ENCODE measurements around the gene RASAL3. TPM values are rescaled to one million over a fixed set of nuclear protein-coding genes. Genes with fewer than 3 reads are reported as not detected.
A peak's percentile ranks its signal among the peaks of the same experiment; 100 is the strongest.

Gene RASAL3
- total RNA-seq, 8 experiments from 2014 or later = 0.16 to 1.6 (median 0.48) TPM; not detected in 2

DNA sequence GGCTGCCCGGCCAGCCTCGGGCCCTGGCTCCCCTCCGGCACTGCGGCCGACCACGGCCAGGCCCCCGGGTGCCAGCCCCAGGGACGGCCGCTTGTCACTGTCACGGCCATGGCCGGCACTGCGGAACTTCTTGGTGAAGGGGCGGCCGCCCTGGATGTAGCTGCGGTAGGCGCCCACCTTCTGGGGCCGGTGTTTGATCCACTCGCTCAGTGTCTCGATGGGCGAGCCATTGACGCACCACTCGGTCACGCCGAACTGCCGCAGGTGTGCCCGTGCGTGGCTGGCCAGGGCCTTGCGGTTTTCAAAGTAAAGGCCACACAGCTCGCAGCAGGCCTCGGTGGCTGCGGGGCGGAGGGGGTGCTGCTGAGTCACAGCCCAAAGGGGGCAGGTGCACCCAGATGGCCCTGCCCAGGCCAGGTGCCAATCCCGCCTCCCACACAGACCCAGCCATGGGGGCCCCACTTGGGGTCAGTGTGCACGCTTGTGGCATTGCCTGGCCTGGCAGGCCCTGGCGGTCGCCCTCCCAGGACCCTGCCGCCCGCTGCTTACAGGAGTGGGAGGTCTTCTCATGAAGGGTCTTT, 39.6 kb downstream of the RASAL3 start:
- in situ Hi-C loops (cut with MboI; ENCODE audit: low pct_unique_long_range_greater_than_20kb in 2 of 9, low sequenced_read_pairs in 9 of 9, unreplicated experiment in 9 of 9) = loop anchor here in 1 of 9 experiments (25.0 kb wide), 1 partner anchor 763 kb away; the partner anchor contains the start of genes AP1M1 and FAM32A
- no peak overlapping the region for H3K27ac ChIP-seq
- WGBS, 10 experiments = 90 to 100% (median 91%) methylated on average over 2 to 10 of the region's 38 CpGs; no CpG with 5 or more reads in 7 of the 10 experiments
- ATAC-seq (replicated peaks in 6 of 8) = peak in 3 of 8 experiments; percentile 9 to 15 (median 12)
- no peak overlapping the region for H3K4me3 ChIP-seq
- H3K4me1 ChIP-seq (replicated peaks in 1 of 2) = no peaks in the 10 kb centered on the region

DNA sequence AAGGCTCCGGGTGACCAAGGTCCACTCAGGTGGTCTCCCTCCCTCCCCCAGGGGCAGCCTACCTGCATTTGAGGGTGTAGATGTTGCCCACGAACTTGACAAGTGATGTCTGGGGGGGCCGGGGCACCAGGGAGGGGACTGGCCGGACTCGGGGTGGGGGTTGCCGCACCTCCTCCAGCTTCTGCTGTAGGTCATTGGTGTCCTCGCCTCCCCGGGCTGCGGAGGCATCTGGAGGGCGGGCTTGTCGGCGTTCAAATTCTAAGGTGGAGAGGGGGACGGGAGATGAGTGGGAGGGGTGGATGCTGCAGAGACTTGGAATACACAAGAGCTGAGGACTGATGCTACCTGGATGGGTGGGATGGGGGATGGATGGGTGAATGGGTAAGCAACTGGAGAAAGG, 40.2 kb downstream of the RASAL3 start:
- Histone ChIP-seq H3K4me3 (no peak overlapping the region), H3K4me1 (replicated peaks in 1 of 2) (peaks cover 0 to 4% of the 10 kb centered on the region in 2 donors), H3K27ac (no peak overlapping the region)
- ATAC-seq (replicated peaks in 6 of 8) = no peak
- in situ Hi-C loops (cut with MboI; ENCODE audit: low pct_unique_long_range_greater_than_20kb in 2 of 9, low sequenced_read_pairs in 9 of 9, unreplicated experiment in 9 of 9) = loop anchor here in 1 of 9 experiments (25.0 kb wide), 1 partner anchor 763 kb away; the partner anchor contains the start of genes AP1M1 and FAM32A
- WGBS, 10 experiments = no CpG with 5 or more reads among the region's 13 CpGs

DNA sequence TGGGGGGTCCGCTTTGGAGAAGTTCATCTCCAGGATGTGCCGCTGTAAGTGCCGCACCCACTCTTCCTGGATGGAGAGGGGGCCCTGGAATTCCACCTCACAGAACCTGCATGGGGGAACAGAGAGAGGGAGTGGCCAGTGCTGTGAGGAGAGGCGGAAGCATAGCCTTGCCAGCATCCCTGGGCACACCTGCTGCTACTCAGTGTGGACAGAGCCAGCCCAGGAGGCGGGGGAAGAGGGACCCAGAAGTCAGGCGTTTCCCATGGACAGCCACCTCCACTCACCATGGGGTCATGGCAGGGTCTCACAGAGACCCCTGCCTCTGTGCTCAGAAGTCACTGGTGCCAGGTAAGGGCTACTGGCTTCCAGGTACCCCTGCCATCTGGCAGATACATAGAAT, 41.2 kb downstream of the RASAL3 start:
- in situ Hi-C loops (cut with MboI; ENCODE audit: low pct_unique_long_range_greater_than_20kb in 2 of 9, low sequenced_read_pairs in 9 of 9, unreplicated experiment in 9 of 9) = loop anchor here in 1 of 9 experiments (25.0 kb wide), 1 partner anchor 764 kb away; the partner anchor contains the start of genes AP1M1 and FAM32A
- no peak overlapping the region for H3K27ac ChIP-seq
- no peak for ATAC-seq (replicated peaks in 6 of 8)
- WGBS, 10 experiments = 100% methylated on average over 1 of the region's 6 CpGs; no CpG with 5 or more reads in 8 of the 10 experiments
- H3K4me1 ChIP-seq (replicated peaks in 1 of 2) = peaks cover 0 to 4% of the 10 kb centered on the region in 2 donors
- H3K4me3 ChIP-seq = no peak overlapping the region

DNA sequence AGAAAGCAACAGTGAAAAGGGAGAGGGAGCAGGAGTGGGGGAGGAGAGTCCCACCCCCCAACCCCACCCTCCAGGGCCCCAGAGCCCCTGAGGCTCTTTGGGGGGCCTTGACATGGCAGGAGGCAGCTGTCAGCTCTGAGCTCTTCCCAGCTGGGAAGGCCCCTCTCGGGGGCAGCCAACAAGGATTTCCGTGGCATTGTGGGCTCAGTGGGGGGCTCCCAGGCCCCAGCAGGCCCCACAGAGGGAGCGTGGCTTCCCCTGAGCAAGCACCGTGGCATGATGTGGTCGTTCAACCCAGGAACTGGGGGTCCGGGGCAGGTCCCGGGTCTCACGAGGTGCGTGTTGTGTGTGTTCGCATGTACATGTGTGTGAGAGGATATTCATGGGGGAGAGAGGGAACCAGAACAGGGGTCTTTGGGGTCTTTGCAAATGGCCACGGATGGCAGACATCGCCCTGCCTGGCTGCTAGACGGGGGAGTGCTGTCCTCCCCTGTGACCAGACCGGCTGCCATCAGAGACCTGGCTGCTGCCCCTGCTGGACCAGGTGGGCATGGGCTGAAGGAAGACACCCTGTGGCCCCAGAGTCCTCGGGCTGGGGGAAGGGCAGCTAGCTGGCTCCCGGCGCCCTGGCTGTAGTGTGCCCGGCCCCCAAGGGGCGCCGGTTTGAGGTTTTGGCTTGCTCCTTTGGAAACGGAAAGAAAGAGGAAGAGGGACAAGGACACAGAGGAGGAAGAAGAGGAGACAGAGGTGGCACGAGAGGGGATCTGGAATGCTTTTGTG, 41.9 kb downstream of the RASAL3 start:
- no peak for ATAC-seq (replicated peaks in 6 of 8)
- H3K4me3 ChIP-seq = no peak overlapping the region
- H3K27ac ChIP-seq = no peak overlapping the region
- H3K4me1 ChIP-seq (replicated peaks in 1 of 2) = peaks cover 2 to 4% of the 10 kb centered on the region in 2 donors
- WGBS, 10 experiments = 40 to 92% (median 81%) methylated on average over 2 to 5 of the region's 22 CpGs; no CpG with 5 or more reads in 6 of the 10 experiments
- in situ Hi-C loops (cut with MboI; ENCODE audit: low pct_unique_long_range_greater_than_20kb in 2 of 9, low sequenced_read_pairs in 9 of 9, unreplicated experiment in 9 of 9) = loop anchor here in 1 of 9 experiments (25.0 kb wide), 1 partner anchor 765 kb away; the partner anchor contains the start of genes AP1M1 and FAM32A

DNA sequence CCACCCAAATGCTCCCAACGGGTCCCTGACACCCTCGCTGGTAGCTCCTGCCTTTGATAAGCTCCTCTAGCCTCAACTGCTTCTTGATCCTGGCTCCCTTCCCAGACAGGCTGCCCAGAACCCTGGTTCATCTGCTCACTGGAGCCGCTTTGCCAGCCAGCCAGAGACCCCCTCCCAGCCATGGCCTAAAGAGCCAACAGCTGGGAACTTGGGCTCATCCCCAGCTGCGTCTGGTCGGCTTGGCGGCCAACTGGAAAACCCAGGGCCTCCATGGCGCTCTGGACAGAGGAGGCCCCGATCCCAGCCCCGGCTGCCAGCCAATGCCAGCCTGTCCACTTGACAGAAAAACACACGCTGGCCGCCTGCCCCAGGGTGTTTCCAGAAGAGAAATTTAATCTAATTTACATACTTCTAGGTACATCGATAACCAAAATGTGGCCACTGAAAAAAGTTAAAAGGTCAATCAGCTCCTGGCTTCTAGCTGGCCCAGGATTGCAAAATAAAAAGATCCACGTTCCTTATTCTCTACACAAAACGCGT, 42.6 kb downstream of the RASAL3 start:
- ATAC-seq (replicated peaks in 6 of 8) = no peak
- Histone ChIP-seq H3K27ac (no peak overlapping the region), H3K4me1 (replicated peaks in 1 of 2) (peaks cover 8 to 11% of the 10 kb centered on the region in 2 donors), H3K4me3 (no peak overlapping the region)
- in situ Hi-C loops (cut with MboI; ENCODE audit: low pct_unique_long_range_greater_than_20kb in 2 of 9, low sequenced_read_pairs in 9 of 9, unreplicated experiment in 9 of 9) = loop anchor here in 1 of 9 experiments (25.0 kb wide), 1 partner anchor 766 kb away; the partner anchor contains the start of genes AP1M1 and FAM32A
- 60 to 100% (median 84%) methylated on average over 2 to 12 of the region's 15 CpGs; no CpG with 5 or more reads in 3 of the 10 experiments for WGBS, 10 experiments

DNA sequence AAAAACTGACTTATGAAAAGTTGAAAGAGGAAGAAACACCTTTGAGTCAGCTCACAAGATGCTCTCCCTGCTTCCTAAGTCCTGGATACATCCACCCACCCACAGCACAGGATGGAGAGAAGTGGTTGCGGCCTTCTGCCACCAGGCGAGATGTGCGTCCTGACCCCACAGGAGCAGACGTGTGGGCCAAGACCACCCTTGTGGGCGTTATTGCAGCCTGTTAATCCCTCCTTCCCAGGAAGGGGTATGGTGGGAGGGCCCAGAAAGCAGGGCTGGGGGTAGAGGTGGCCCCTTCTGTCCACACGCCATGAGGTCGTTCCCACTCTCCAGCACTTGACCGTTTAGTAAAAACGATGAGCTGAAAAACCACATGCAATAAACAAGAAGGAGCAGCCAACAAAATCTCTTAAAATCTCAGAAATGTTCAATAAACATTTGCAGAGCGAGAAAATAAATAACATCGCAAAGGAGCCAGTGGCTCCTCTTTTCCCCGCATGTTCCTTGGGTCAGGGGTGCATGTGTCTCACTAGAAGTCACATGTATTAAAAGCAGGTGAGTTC, 43.1 kb downstream of the RASAL3 start:
- in situ Hi-C loops (cut with MboI; ENCODE audit: low pct_unique_long_range_greater_than_20kb in 2 of 9, low sequenced_read_pairs in 9 of 9, unreplicated experiment in 9 of 9) = loop anchor here in 1 of 9 experiments (25.0 kb wide), 1 partner anchor 766 kb away; the partner anchor contains the start of genes AP1M1 and FAM32A
- no peak overlapping the region for H3K4me3 ChIP-seq
- WGBS, 10 experiments = 69 to 92% (median 85%) methylated on average over 2 to 7 of the region's 12 CpGs; no CpG with 5 or more reads in 5 of the 10 experiments
- peaks cover 8 to 12% of the 10 kb centered on the region in 2 donors for H3K4me1 ChIP-seq (replicated peaks in 1 of 2)
- H3K27ac ChIP-seq = no peak overlapping the region
- ATAC-seq (replicated peaks in 6 of 8) = no peak

DNA sequence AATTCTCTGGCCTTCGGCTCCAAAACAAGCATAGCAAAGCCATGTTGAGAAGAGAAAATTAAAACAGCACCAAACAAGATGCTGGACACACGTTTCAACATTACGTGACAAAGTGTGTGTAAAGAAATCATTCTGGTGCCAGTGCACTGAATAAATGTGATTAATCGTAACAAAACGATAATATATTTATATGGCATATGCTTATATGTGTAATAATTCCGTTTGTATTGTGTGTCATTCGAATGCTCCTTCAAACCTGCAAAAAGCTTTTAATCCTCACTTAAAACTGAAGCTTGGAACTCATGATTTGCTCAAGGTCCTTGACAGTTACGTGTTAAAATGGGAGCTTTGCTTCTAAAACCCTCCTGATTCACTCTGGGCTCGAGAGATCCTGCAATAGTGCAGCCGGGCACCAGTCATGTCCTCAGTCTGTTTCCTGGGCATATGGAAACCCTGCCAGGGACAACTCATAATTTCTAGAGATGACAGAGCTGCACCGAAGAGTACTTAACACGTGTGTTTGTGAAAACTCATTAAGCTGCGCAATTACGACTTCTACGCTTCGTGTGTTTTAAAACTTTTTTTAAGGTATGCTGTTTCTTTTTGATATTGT, 44.8 kb downstream of the RASAL3 start:
- WGBS, 10 experiments = 3 to 91% (median 36%) methylated on average over 3 to 16 of the region's 16 CpGs
- ATAC-seq (replicated peaks in 6 of 8) = no peak
- Histone ChIP-seq H3K4me3 (peak overlapping the region; percentile 14 to 27 (median 21)), H3K27ac (no peak overlapping the region), H3K4me1 (replicated peaks in 1 of 2) (peaks cover 8 to 12% of the 10 kb centered on the region in 2 donors)
- in situ Hi-C loops (cut with MboI; ENCODE audit: low pct_unique_long_range_greater_than_20kb in 2 of 9, low sequenced_read_pairs in 9 of 9, unreplicated experiment in 9 of 9) = loop anchor here in 1 of 9 experiments (25.0 kb wide), 1 partner anchor 768 kb away; the partner anchor contains the start of genes AP1M1 and FAM32A

DNA sequence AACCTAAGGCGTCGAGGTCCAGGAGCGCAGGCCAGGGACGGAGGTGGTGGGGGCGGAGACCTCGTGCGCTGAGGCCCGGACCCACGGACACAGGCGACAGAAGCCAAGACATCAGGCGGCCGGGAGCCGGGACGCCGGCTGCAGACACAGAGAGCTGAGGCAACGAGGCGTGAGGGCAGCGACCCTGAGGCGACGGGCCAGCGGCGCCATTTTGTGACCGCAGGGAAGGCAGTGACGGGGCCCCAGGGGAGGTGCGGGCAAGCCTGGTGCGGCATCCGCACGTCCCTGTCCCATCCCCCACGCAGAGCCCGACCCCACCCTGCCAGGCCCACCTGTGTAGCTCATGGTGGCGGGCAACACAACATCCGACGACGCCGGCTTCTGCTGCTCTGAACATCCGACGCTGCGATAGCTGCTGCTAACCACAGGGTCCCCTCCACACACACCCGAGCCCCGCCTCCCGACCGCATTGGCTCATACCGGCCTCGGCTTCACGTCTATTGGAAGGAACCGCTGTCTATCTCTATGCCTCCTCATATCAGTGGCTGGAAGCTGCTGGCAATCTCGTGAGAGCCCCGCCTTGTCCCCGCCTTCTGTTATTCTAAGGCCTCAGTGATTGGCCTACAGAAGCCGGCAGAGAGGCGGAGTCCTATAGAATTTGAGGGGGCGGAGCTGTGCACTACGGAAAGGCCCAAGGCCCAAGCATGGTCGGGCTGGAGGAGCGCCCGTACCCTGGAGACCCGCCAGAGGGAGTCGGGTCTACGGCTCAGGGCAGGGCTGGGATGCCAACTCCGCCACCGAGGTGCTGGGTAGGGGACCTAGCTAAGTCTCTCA, 45.5 kb downstream of the RASAL3 start, which contains the start of gene AKAP8L:
TSS of gene AKAP8L (minus strand) at position 410 of the 834 bp plus-strand sequence. CDS start at position 345, 65 bp downstream.
- WGBS, 10 experiments = 0 to 2% (median 0%) methylated on average over 2 to 11 of the region's 61 CpGs; no CpG with 5 or more reads in 5 of the 10 experiments
- in situ Hi-C loops (cut with MboI; ENCODE audit: low pct_unique_long_range_greater_than_20kb in 2 of 9, low sequenced_read_pairs in 9 of 9, unreplicated experiment in 9 of 9) = loop anchor here in 1 of 9 experiments (25.0 kb wide), 1 partner anchor 769 kb away; the partner anchor contains the start of genes AP1M1 and FAM32A
- Histone ChIP-seq H3K27ac (peak within 1 kb of the TSS; percentile 94 to 95), H3K4me1 (replicated peaks in 1 of 2) (peaks cover 14 to 16% of the 10 kb centered on the region in 2 donors), H3K4me3 (peak within 1 kb of the TSS; percentile 79 to 99 (median 91))
- peak; percentile 90 to 96 (median 95) for ATAC-seq (replicated peaks in 6 of 8)

DNA sequence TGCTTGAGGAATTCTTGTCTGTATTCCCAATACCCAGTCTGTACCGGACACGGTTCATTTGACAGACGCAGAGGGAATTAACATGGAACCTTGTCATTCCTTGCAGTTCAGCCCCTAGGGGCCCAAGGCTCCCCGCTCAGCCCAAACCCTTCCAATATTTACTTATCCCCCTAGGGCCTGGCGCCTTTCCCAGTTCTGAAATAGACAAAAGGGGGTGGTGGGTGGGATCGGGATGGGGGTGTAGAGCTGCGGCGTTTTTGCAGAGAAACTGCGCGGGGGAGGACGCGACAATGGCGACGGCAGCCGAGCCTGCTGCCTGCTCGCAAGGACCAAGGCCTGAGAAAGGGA, 46.1 kb downstream of the RASAL3 start:
- peak in 3 of 8 experiments; percentile 0 to 7 (median 3) for ATAC-seq (replicated peaks in 6 of 8)
- H3K27ac ChIP-seq = peak overlapping the region; percentile 94 to 95
- peaks cover 18 to 20% of the 10 kb centered on the region in 2 donors for H3K4me1 ChIP-seq (replicated peaks in 1 of 2)
- peak overlapping the region; percentile 79 to 99 (median 91) for H3K4me3 ChIP-seq
- 0% methylated on average over 1 to 10 of the region's 16 CpGs; no CpG with 5 or more reads in 4 of the 10 experiments for WGBS, 10 experiments
- in situ Hi-C loops (cut with MboI; ENCODE audit: low pct_unique_long_range_greater_than_20kb in 2 of 9, low sequenced_read_pairs in 9 of 9, unreplicated experiment in 9 of 9) = loop anchor here in 1 of 9 experiments (25.0 kb wide), 1 partner anchor 769 kb away; the partner anchor contains the start of genes AP1M1 and FAM32A

DNA sequence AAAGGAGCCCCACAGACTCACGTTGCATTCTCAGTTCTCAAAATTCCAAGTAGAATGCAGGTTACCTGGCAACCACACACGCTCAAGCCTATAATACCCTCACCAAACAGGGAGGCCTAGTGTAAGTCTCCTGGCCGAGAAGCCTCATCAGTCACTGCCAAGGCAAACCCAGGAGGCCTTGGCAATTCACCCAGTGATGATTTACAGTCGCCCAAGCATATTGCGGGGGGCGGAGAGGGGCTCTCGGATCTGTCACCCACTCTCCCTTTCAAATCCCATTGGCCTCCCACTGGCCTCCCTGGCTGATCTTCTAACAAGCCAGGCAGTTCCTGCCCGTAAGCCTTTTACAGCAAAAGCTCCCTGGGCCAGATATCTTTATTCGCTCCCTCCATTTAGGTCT, 46.6 kb downstream of the RASAL3 start:
- Histone ChIP-seq H3K4me1 (replicated peaks in 1 of 2) (peaks cover 21 to 24% of the 10 kb centered on the region in 2 donors), H3K4me3 (peak overlapping the region; percentile 79 to 99 (median 91)), H3K27ac (peak overlapping the region; percentile 94 to 95)
- peak in 1 of 8 experiments; percentile 3 for ATAC-seq (replicated peaks in 6 of 8)
- WGBS, 10 experiments = 0 to 6% (median 0%) methylated on average over 1 to 9 of the region's 9 CpGs; no CpG with 5 or more reads in 3 of the 10 experiments
- in situ Hi-C loops (cut with MboI; ENCODE audit: low pct_unique_long_range_greater_than_20kb in 2 of 9, low sequenced_read_pairs in 9 of 9, unreplicated experiment in 9 of 9) = loop anchor here in 1 of 9 experiments (25.0 kb wide), 1 partner anchor 770 kb away; the partner anchor contains the start of genes AP1M1 and FAM32A

DNA sequence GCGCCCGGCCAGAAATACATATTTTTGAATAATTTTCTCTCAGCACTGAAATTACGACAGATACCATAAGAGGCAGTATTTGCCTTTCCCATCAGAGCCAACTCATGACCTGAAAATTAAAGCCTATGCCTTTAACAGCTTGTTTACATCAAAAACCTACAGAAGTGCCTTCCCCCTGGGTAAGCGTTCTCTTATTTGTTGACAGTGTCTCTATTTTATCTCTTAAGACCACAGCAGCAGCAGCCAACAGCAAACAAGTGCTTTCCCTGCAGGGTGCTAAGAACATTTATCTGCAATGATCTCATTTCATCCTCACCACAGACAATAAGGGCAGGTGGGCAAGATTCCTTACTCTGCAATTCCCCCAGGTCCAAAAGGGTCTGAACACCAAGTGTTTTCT, 51.5 kb downstream of the RASAL3 start:
- in situ Hi-C loops (cut with MboI; ENCODE audit: low pct_unique_long_range_greater_than_20kb in 2 of 9, low sequenced_read_pairs in 9 of 9, unreplicated experiment in 9 of 9) = loop anchor here in 1 of 9 experiments (25.0 kb wide), 1 partner anchor 774 kb away; the partner anchor contains the start of genes AP1M1 and FAM32A

More for the DNA sequence above, 51.5 kb downstream of the RASAL3 start:
- peak in 1 of 8 experiments; percentile 64 for ATAC-seq (replicated peaks in 6 of 8)
- peaks cover 18 to 34% of the 10 kb centered on the region in 2 donors for H3K4me1 ChIP-seq (replicated peaks in 1 of 2)
- no peak overlapping the region for H3K27ac ChIP-seq
- WGBS, 10 experiments = 33 to 90% (median 86%) methylated on average over 1 to 3 of the region's 4 CpGs; no CpG with 5 or more reads in 3 of the 10 experiments
- H3K4me3 ChIP-seq = no peak overlapping the region

All from motor neuron (in vitro differentiated cells).